Endothelial cell of umbilical vein (primary cell): ENCODE measurements around the gene DCC. TPM values are rescaled to one million over a fixed set of nuclear protein-coding genes. Genes with fewer than 3 reads are reported as not detected.

Experiments
- BruUV-seq: library from RNA; stranded (reverse); fragments of 400-500 nt; replicated peaks from 2 replicates; lab custom pipeline; 2021; lab: Mats Ljungman, UMichigan
- CTCF ChIA-PET: fragments of 300-600, 350-600 bp; sonication (Branson Sonifier 250); formaldehyde crosslinking; loops from one replicate; lab custom pipeline; 2021; ENCODE audit warnings: antibody characterized with exemption, inconsistent platforms; lab: Charles Lee
- POLR2A ChIA-PET: fragments of 300-600, 350-600 bp; sonication (Branson Sonifier 250); formaldehyde crosslinking; loops from one replicate; lab custom pipeline; 2021; ENCODE audit warnings: antibody characterized with exemption, inconsistent platforms; lab: Charles Lee
- DNase-seq: peaks from one replicate; pipeline ENCODE4 v3.0.0-alpha.2; 2011; ENCODE audit warnings: low read depth, low spot score
- FAIRE-seq: peaks from 2 replicates; lab custom pipeline; 2011; peaks lifted over from hg19 to GRCh38; lab: Jason Lieb, UNC
- H2AFZ ChIP-seq: 2 replicates; pipeline ENCODE4 v1.6.0; 2012; ENCODE audit warnings: low read depth, low read length, control low read depth, inconsistent platforms
- H3K27ac ChIP-seq: 2 replicates; pipeline ENCODE4 v1.5.1; 2011; ENCODE audit warnings: low read depth, mild to moderate bottlenecking, control low read depth, low read length, moderate library complexity; ENCODE audit not compliant: insufficient read depth
- H3K27me3 ChIP-seq, 2 experiments: 2 replicates each; pipeline versions ENCODE4 v1.6.0 to v1.6.1; 2011; ENCODE audit warnings: low read length in 2 of 2, mixed read lengths in 1 of 2; ENCODE audit not compliant: control insufficient read depth in 2 of 2, insufficient read depth in 2 of 2
- H3K36me3 ChIP-seq, 2 experiments: 2 replicates in 1 of 2; 3 replicates in 1 of 2; pipeline ENCODE4 v1.5.1; 2011; ENCODE audit warnings: low read length in 2 of 2, mild to moderate bottlenecking in 1 of 2, moderate library complexity in 1 of 2; ENCODE audit not compliant: control insufficient read depth in 2 of 2, insufficient read depth in 2 of 2; ENCODE audit errors: extremely low read depth in 1 of 2
- H3K4me1 ChIP-seq: 3 replicates; pipeline ENCODE4 v1.5.1; 2011; ENCODE audit warnings: mild to moderate bottlenecking, low read length; ENCODE audit not compliant: control insufficient read depth, insufficient read depth; ENCODE audit errors: extremely low read depth
- H3K4me2 ChIP-seq: 2 replicates; pipeline ENCODE4 v1.6.1; 2011; ENCODE audit warnings: low read length, control low read depth, mixed read lengths; ENCODE audit not compliant: insufficient read depth
- H3K4me3 ChIP-seq, 3 experiments: fragments of 200-600 bp in 1 of 3; sonication (generic), shearing (Covaris generic) in 1 of 3; replicated peaks in 1 of 3; 2 replicates each; pipeline ENCODE4 v1.5.1; 2011 to 2016; ENCODE audit warnings: control low read depth in 3 of 3, low read length in 3 of 3, mild to moderate bottlenecking in 2 of 3, inconsistent platforms in 1 of 3, low read depth in 1 of 3, moderate library complexity in 1 of 3; ENCODE audit not compliant: insufficient read depth in 1 of 3
- H3K79me2 ChIP-seq: 2 replicates; pipeline ENCODE4 v1.6.0; 2012; ENCODE audit warnings: low read length, inconsistent platforms; ENCODE audit not compliant: control insufficient read depth, insufficient read depth
- H3K9ac ChIP-seq: replicated peaks from 2 replicates; pipeline ENCODE3; 2011; ENCODE audit warnings: low read length, control low read depth; ENCODE audit not compliant: insufficient read depth; ENCODE audit errors: extremely low read depth
- H3K9me1 ChIP-seq: replicated peaks from 3 replicates; pipeline ENCODE4 v1.6.0; 2011; ENCODE audit warnings: mild to moderate bottlenecking, low read length; ENCODE audit not compliant: control insufficient read depth, insufficient read depth; ENCODE audit errors: extremely low read depth
- H3K9me3 ChIP-seq: replicated peaks from 2 replicates; pipeline ENCODE4 v1.5.1; 2012; ENCODE audit warnings: low read length, inconsistent platforms; ENCODE audit not compliant: control insufficient read depth, insufficient read depth
- H4K20me1 ChIP-seq: replicated peaks from 2 replicates; pipeline ENCODE3; 2011; ENCODE audit warnings: mild to moderate bottlenecking, low read length; ENCODE audit not compliant: control insufficient read depth, insufficient read depth; ENCODE audit errors: extremely low read depth
- EZH2 ChIP-seq: IDR thresholded peaks from 2 replicates; pipeline ENCODE4 v1.6.1; 2012; ENCODE audit warnings: borderline replicate concordance, low read depth, mild to moderate bottlenecking, moderate library complexity, low read length, inconsistent platforms; ENCODE audit not compliant: severe bottlenecking
- FOS ChIP-seq: IDR thresholded peaks from 2 replicates; pipeline ENCODE4 v1.6.1; 2011; ENCODE audit warnings: mild to moderate bottlenecking, low read length, moderate library complexity, borderline replicate concordance; ENCODE audit not compliant: insufficient read depth
- GATA2 ChIP-seq: IDR thresholded peaks from 2 replicates; pipeline ENCODE4 v1.7.0; 2011; ENCODE audit warnings: low read depth, mild to moderate bottlenecking, moderate library complexity, mixed read lengths, low read length; ENCODE audit not compliant: insufficient read length, insufficient read depth
- JUN ChIP-seq: IDR thresholded peaks from 2 replicates; pipeline ENCODE4 v1.6.1; 2011; ENCODE audit warnings: borderline replicate concordance, low read depth; ENCODE audit not compliant: insufficient read length, insufficient read depth
- MAX ChIP-seq: IDR thresholded peaks from 2 replicates; pipeline ENCODE4 v1.6.1; 2011; ENCODE audit not compliant: insufficient read depth, insufficient read length
- MYC ChIP-seq: IDR thresholded peaks from one replicate; pipeline ENCODE4 v1.6.1; 2011; ENCODE audit warnings: mild to moderate bottlenecking, low read depth, low read length
- POLR2A ChIP-seq: IDR thresholded peaks from 2 replicates; pipeline ENCODE4 v1.6.1; 2012; ENCODE audit warnings: low read depth, mild to moderate bottlenecking, control low read depth, low read length
- POLR2AphosphoS5 ChIP-seq: IDR thresholded peaks from 2 replicates; pipeline ENCODE4 v1.6.1; 2012; ENCODE audit warnings: low read depth, mild to moderate bottlenecking, control low read depth, low read length, moderate library complexity; ENCODE audit not compliant: insufficient read depth
- dilution Hi-C: fragments of 300-500 bp; cut with MboI; formaldehyde crosslinking; loops from one replicate; pipeline ENCODE4 v1.15.0; 2019; ENCODE audit warnings: low sequenced_read_pairs; ENCODE audit not compliant: extremely low pct_ligation_motif_present
- intact Hi-C: fragments of 100-400 bp; cut with micrococcal nuclease; formaldehyde crosslinking; loops from one replicate; pipeline ENCODE4 v1.10.0; 2022
- polyA plus RNA-seq, 4 experiments: library from polyadenylated mRNA; depleted of rRNA in 3 of 4; stranded (reverse) in 3 of 4; unstranded in 1 of 4; fragments of >200 nt; gene quantifications; 2 replicates each; pipeline versions ENCODE4 v1.2.1 to v1.2.3, GENCODE V29; 2011 to 2012; ENCODE audit warnings: missing spikeins in 1 of 4
- total RNA-seq: library from RNA; stranded (reverse); gene quantifications from 2 replicates; pipeline ENCODE4 v1.2.3, GENCODE V29; 2021
- TF ChIP-seq, protein P1 (sequence below), 2 donors: IDR thresholded peaks; 1 replicate in 1 of 2; 2 replicates in 1 of 2; pipeline ENCODE4 v1.5.1; 2011; ENCODE audit warnings: low read length in 2 of 2, mild to moderate bottlenecking in 2 of 2, moderate library complexity in 2 of 2, control low read depth in 1 of 2, inconsistent platforms in 1 of 2, low read depth in 1 of 2; ENCODE audit not compliant: insufficient read depth in 1 of 2; ENCODE audit errors: extremely low read depth in 1 of 2

The DCC gene
- total and polyA plus RNA-seq, 2 donors (not counting 3 experiments of a cell fraction or from before 2014, with no cell fraction given), result not detected

DNA sequence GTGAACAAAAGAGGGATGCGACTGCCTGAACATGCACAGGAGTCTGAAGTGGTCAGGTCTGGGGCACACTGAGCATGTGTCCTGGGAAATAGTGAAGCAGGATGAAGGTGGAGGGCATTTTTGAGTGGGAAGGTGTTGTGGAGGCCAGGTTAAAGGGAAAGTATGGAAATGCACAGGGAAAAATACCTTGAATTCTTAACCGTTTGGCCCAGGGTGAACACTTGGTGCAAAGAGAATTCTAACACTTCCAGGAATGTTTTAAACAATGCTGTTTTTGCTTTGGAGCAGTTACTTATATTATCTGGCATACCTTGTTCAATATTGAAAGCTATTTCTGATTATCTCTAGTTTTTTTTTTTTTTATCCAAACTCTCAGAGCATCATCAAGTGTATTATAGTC, 623.5 kb downstream of the DCC start:
- Histone ChIP-seq H3K9ac (no peak overlapping the region), H3K4me3 (no peak overlapping the region), H3K79me2 (no peaks in the 10 kb centered on the region), H3K4me1 (no peaks in the 10 kb centered on the region), H3K27ac (no peak overlapping the region), H4K20me1 (no peaks in the 10 kb centered on the region), H3K36me3 (no peaks in the 10 kb centered on the region), H3K27me3 (no peaks in the 10 kb centered on the region), H3K9me1 (no peaks in the 10 kb centered on the region), H3K9me3 (peaks cover 3% of the 10 kb centered on the region), H2AFZ (no peak overlapping the region), H3K4me2 (no peak overlapping the region)
- dilution Hi-C loops, result no loop called here
- TF ChIP-seq, protein P1, sequence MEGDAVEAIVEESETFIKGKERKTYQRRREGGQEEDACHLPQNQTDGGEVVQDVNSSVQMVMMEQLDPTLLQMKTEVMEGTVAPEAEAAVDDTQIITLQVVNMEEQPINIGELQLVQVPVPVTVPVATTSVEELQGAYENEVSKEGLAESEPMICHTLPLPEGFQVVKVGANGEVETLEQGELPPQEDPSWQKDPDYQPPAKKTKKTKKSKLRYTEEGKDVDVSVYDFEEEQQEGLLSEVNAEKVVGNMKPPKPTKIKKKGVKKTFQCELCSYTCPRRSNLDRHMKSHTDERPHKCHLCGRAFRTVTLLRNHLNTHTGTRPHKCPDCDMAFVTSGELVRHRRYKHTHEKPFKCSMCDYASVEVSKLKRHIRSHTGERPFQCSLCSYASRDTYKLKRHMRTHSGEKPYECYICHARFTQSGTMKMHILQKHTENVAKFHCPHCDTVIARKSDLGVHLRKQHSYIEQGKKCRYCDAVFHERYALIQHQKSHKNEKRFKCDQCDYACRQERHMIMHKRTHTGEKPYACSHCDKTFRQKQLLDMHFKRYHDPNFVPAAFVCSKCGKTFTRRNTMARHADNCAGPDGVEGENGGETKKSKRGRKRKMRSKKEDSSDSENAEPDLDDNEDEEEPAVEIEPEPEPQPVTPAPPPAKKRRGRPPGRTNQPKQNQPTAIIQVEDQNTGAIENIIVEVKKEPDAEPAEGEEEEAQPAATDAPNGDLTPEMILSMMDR (IDR thresholded peaks at IDR 0.05; ENCODE audit: extremely low read depth in 1 of 2, insufficient read depth in 1 of 2, low read depth in 1 of 2, low read length in 2 of 2), result no peak
- TF ChIP-seq POLR2A, result no peak
- TF ChIP-seq POLR2AphosphoS5, result no peak
- no peak for TF ChIP-seq MAX
- TF ChIP-seq MYC, result no peak
- no peak for TF ChIP-seq EZH2
- TF ChIP-seq JUN, result no peak
- TF ChIP-seq GATA2, result no peak
- no peak for TF ChIP-seq FOS
- POLR2A ChIA-PET, result no interaction called here
- FAIRE-seq (no peak), DNase-seq (no peak)
- no TSS peak for BruUV-seq
- CTCF ChIA-PET, result no interaction called here
- intact Hi-C loops, result no loop called here
